ENCODE data around the gene PRPH2.
"Not testable (repeated sequence)": the region's sequence is repeated elsewhere in the genome, so short reads cannot be mapped to it uniquely, and the experiment has no call there.

PRPH2 gene

DNA sequence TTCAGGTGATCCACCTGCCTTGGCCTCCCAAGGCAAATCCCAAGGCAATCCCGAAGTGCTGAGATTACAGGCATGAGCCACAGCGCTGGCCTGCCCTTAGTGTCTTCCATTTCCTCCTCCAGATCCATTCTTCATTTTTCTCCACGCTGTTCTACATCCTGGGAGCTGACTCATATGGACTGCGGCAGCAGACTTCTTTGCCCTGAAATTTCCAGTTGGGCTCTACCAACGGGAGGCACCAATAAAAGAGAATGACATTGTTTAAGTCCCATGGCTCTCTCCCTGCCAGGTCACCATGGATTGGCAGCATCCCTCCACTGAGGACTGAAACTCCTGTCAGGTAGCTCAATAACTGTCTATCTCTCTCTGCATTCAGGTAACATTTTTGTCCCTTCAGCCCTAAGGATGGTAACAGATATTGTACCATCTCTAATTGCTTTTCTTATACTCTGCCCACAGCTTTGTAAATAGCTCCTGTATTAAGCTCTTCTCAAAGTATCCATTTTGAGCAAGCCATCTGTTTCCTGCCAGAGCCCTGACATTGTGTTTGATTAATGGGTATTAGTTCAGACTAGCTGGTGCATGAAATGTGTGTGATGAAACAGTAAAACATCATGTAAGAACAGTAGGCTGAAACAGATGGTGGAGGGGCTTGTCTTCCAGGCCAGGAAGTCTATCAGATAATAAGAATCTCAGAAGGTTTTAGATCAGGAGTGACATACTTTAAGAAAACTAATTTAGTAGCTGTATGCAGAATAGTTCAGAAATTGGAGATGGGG is 19.9 kb upstream of the PRPH2 start:
- DNase-seq: peak; percentile 78

- peak; percentile 13 for DNase-seq
These were observed 18.3 kb upstream of the PRPH2 start for GRCh38 chr6:42740725-42741124.

- peak; percentile 69 for DNase-seq
These were observed 13.6 kb upstream of the PRPH2 start for GRCh38 chr6:42735976-42736375.

GRCh38 chr6:42733867-42734481 is 11.6 kb upstream of the PRPH2 start:
- DNase-seq: peak; percentile 84

- peak; percentile 29 for DNase-seq
These were observed 7.3 kb upstream of the PRPH2 start for GRCh38 chr6:42729731-42730130.

- no peak for DNase-seq
These were observed 5.2 kb upstream of the PRPH2 start for GRCh38 chr6:42727627-42728026.

DNA sequence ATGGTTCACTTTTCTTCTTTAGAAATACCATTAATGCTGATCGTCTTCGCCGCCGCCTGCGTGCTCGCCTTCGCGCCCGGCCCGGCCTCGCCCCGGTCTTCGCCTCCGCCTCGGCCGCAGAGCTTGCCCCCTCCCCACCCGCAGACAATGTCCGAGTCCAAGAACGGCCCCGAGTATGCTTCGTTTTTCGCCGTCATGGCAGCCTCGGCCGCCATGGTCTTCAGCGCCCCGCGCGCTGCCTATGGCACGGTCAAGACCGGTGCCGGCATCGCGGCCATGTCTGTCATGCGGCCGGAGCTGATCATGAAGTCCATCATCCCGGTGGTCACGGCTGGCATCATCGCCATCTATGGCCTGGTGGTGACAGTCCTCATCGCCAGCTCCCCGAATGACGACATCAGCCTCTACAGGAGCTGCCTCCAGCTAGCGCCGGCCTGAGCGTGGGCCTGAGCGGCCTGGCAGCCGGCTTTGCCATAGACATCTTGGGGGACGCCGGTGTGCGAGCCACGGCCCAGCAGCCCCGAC is 4.8 kb upstream of the PRPH2 start:
- DNase-seq: no peak

DNA sequence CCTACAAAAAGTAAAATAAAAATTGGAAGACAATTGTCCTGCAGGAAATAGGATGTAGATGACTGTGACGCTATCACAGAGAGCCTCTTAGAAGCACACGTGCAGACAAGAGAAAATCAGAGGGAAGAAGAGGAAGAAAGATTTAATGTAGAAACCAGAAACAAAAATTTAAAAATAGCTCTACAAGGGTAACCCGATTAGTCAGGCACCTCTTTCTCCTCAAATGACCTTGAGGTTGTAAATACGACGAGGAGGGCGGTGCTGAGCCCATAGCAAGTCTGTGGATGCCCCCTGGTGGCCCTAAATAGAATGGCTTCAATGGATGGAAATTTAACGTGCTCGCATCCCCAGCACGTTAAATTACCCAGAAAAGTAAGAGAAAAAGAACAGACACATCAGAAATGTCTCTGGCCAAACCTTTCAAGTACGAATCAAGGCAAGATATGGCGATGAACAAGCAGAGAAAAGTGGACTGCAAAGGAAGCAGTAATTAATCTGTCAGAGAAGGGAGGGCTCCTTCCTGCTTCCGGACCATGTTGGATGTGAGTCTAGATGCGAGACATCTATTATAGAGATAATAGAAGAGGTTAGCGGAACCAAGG is 4.2 kb upstream of the PRPH2 start:
- DNase-seq: peak; percentile 68

GRCh38 chr6:42726026-42726425 is 3.6 kb upstream of the PRPH2 start:
- DNase-seq: no peak

- no peak for DNase-seq
These were observed 2.4 kb upstream of the PRPH2 start for GRCh38 chr6:42724825-42725224.

GRCh38 chr6:42720739-42721138 is 1.7 kb downstream of the PRPH2 start:
- peak; percentile 14 for DNase-seq

GRCh38 chr6:42715871-42716270 is 6.5 kb downstream of the PRPH2 start:
- DNase-seq: no peak

GRCh38 chr6:42714098-42714761 is 8.2 kb downstream of the PRPH2 start:
- DNase-seq: no peak

GRCh38 chr6:42711930-42712329 is 10.5 kb downstream of the PRPH2 start:
- no peak for DNase-seq

DNA sequence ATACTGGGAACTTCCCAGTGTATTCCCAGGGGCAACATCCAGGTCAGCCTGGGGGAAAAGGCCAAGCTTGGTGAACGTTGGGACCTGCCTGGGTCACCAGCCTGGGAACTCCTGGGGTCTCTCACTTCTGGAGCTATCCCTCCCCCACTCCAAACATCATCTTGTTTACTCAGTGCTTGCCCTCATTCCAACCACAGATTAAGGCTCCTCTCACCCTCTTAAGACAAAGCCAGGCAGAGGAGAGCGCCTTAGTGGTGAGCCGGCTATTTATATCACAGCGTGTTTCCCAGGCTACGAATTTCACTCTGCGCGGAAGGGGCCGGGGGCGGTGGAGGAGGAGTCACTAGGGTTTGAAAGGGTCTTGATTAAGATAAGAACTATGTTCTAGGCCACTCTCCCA is 12.1 kb downstream of the PRPH2 start:
- no peak for DNase-seq

- no peak for DNase-seq
These were observed 12.5 kb downstream of the PRPH2 start for GRCh38 chr6:42709871-42710270.

- DNase-seq: no peak
These were observed 14.3 kb downstream of the PRPH2 start for GRCh38 chr6:42708096-42708495.

- DNase-seq: no peak
These were observed 14.8 kb downstream of the PRPH2 start for GRCh38 chr6:42707595-42707994.

GRCh38 chr6:42704937-42705374 is 17.4 kb downstream of the PRPH2 start:
- no peak for DNase-seq

DNA sequence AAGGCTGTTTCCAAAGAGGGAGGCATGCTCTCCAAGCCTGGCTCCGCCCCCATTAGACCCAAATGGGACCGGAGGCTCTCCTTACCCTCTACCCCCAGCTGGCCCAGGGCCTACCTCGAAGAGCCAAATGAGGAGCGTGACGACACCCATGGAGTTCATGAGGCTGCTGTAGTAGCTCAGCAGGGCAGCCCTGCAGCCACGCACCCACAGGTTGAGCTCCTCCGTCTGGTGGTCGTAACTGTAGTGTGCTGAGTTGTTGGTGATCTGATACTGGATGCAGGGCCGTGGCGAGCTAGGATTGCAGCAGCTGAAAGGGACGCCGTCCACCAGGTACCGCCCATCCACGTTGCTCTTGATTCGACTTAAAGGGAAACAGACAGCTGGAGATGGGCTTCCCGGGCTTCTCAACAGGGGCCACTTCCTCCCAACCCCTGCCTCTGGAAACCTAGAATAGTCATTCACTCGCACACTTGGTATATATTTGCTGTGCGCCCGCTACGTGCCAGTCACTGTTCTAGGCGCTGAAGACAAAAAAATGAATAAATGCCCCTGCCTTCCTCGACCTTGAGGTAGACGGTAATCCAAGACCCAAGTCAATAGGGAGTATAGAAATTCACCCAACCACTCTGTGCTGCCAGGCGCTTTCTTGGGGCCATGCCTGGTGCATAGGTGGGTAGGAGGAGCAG is 18.0 kb downstream of the PRPH2 start:
- no peak for DNase-seq

GRCh38 chr6:42702786-42703185 is 19.6 kb downstream of the PRPH2 start:
- DNase-seq: not testable (repeated sequence)

DNA sequence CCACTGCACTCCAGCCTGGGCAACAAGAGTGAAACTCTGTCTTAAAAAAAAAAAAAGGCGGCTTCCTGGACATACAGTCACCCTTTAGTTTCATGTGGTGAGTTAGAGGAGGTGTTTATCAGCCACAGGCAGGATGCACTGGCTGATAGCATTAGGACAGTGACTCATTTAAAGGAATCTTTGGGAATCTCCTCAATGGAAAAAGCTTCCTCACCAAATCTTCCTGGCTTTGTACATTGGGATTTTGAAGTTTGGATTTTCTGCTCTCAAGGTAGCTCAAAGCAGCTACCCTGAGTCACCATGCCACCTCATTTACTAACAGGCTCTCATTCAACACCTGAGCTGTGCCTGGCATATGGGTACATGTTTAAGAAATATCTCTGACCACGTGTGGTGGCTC is 20.2 kb downstream of the PRPH2 start:
- DNase-seq: peak; percentile 67

- DNase-seq: no peak
These were observed 24.2 kb downstream of the PRPH2 start for GRCh38 chr6:42698217-42698616.

Measured in kidney glomerular epithelial cell (primary cell).